NOMO-1 treated with DMSO at 0.1 percent for 48 hours (cell line): Measurements from ENCODE around the gene MAPKAPK3.

Experiments
- DNase-seq: peaks from one replicate; lab custom pipeline; 2025; ENCODE audit not compliant: unreplicated experiment; lab: John Stamatoyannopoulos, UW

MAPKAPK3 gene

DNA sequence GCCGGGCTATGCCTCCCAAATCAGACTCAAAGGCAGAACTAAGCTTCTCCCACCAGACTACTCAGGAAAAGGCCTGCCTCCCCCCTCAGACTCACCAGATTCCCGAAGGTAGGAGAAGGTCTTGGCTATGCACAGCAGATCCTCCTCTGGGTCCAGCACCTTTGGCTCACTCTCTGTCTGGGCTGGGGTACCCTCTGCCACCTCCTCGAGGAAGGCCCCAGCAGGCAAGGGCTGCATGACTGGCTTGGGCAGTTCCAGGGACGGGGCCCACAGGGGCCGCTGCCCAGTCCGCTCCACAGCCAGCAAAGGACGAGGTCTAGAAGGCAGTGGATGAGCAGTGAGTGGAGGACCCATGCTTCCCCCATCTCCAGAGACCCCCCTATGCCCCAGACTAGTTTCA lies 8.7 kb upstream of the MAPKAPK3 start:
- no peak for DNase-seq

DNA sequence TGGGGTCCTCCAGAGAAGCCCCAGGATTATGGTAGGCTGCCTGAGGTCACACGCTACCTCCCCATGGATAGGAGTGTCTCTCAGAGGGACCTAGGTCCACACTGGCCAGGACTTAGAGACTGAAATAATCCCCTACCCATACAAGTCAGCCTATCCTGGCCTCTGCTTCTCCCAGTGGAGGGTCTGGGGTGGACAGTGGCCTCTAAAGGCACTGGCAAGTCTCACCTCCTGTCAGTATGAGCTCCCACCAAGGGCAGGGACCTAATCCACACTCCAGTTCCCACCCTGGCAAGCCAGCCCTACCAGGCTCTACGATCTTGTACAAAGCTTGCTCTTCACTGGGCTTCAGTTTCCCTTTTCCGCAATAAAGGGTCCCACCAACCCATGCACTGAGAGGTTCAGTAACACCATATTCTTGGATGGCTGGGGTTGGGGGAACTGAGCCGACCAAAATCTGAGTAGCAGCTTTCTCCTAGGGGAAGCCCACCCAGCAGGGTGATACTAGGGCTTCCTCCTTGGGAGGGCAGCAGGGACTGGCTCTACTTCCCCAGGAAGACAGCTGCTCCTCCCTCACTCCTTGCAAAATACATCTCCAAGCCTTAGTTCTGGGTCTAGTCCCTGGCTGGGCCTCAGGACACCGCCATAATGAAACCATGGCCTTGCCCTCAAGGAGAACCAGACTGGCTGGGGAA lies 7.7 kb upstream of the MAPKAPK3 start:
- DNase-seq: no peak

DNA sequence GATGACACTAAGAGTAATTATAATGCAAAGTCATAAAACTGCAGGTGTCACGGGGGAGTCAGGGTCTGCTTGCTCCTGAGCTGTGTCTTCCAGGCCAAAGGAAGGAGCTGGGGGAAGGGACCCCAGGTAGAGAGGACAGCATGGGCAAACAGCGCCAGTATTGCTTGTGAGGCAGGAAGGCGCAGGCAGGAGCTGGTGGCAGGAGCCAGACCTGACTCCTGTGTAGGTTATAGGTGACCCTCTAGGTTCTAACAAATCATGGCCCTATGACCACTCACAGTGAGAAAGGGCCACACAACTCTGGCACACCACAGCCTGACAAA lies 7.2 kb upstream of the MAPKAPK3 start:
- DNase-seq: no peak

- DNase-seq: no peak
These were observed 6.6 kb upstream of the MAPKAPK3 start for GRCh38 chr3:50610181-50610971.

GRCh38 chr3:50610992-50611463 lies 5.9 kb upstream of the MAPKAPK3 start:
- no peak for DNase-seq

DNA sequence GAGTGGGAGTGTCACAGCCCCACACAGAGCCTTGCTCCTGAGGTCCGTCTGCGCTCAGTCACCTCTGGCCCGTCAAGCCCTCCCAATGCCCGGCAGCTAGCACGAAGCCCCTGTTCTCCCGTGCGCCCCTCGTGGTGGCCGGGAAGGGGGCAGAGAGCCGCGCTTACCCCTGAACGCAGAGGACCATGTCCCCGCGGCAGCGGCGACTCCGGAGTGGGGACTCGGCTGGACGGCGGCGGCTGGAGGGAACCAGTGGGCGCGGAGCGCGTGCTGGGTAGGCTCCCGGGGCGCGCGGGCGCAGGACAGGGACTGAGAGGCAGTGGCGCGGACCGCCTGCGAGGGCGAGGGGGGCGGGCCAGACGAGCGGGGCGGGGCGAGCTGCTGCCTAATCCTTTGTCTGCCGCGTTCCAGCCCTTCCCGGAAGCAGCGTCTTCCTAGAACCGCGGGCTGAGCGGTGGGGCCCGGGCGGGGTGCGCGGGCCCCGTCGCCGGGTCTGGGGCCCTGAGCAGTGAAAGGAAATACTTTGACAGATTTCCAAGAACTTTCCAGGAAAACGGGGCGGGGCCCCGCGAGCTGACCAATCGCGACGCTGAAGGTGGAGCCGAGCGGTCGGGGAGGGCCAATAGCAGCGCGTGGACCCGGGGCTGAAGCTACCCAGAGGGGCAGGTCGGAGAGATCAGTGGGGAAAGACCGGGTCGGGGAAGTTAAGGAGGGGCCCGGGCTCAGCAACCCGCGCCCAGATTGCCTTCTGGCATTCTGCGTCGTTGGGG lies 5.3 kb upstream of the MAPKAPK3 start, which contains the start of gene CISH:
Gene CISH (minus strand): TSS at position 311 of the 770 bp plus-strand sequence. CDS start 124 bp downstream, at position 187.
- peak; percentile 98 for DNase-seq

DNA sequence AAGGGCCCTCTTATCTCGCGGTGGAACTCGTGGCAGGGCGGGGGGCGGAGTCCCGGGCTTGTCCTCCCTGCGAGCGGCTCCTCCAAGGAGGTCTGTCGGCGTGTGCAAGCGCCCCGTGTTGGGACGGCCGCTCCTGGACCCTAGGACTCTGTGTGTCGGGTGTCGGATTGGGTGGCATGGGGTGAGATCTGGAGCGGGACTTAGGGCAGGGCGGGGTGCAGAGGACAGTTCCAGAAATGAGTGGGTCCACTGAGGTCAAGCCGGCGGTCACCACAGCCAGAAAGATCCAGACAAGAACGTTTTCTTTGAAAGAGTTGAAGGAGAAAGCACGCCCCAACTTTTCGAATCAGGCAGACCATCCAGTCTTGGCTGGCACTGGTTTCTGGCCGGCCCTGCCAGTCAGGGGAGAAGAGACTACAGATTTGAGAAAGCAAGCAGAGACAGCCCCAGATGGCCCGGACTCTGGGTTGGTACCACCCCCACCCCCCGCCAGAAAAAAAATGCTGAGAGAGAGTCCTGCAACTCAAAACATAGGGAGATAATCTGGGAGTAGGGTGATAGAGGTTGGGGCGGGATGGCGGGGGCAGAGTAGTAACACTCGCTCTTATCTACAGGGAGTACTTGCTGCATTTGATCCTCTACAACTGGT lies 4.6 kb upstream of the MAPKAPK3 start:
- DNase-seq: no peak

- no peak for DNase-seq
These were observed 3.7 kb upstream of the MAPKAPK3 start for GRCh38 chr3:50612970-50613846.

GRCh38 chr3:50615190-50615589 lies 1.8 kb upstream of the MAPKAPK3 start:
- no peak for DNase-seq

- peak; percentile 80 for DNase-seq
These were observed 765 bp upstream of the MAPKAPK3 start for GRCh38 chr3:50616003-50616769.

- DNase-seq: peak; percentile 88
These were observed 218 bp upstream of the MAPKAPK3 start for GRCh38 chr3:50616770-50617095.

DNA sequence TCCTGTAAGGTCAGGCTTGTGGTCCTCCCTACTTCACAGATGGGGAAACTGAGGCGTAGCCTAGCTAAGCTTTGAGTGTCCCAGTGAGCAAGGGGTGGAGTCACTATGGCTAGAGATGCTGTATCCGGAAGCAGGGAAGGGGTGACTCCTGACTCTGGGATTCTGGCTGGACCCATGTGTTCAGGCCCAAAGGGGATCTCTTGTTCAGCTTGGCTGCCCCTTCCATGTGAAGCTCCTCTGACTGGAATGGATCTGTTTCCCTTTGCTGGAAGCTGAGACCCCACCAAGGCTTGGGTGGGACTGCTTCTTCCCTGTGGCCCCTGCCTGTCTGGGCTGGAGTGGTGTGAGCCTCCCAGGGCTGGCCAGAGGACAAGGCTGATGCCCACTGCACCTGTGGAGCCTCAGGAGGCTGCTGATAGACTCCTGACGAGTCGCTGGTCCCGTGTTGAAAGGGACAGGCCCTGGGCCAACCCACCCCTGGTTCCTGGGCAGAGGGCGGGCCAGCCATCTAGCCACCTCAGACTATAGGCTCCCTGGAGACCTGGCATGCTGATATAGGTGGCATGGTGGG lies 1.0 kb downstream of the MAPKAPK3 start:
- DNase-seq: no peak

- peak; percentile 96 for DNase-seq
These were observed 3.5 kb downstream of the MAPKAPK3 start for GRCh38 chr3:50620420-50620819.

DNA sequence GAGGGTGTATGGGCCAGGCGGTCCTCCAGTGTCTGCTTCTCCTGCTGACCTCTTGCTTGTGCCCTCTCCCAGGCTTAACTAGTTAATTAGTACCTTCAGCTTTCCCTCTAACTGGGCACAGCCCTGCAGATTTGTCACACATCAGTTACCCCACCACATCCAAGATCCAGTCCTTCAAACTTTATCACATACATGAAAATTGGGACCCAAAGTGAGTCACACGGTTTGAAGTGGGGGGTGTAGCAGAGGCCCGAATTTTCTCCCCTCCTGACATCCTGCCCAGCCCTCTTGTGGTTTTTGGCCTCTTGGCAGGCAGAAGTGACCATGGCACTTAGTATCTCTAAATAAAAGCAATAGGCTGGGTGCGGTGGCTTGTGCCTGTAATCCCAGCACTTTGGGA lies 3.9 kb downstream of the MAPKAPK3 start:
- peak; percentile 28 for DNase-seq

- DNase-seq: no peak
These were observed 5.9 kb downstream of the MAPKAPK3 start for GRCh38 chr3:50622881-50623280.

DNA sequence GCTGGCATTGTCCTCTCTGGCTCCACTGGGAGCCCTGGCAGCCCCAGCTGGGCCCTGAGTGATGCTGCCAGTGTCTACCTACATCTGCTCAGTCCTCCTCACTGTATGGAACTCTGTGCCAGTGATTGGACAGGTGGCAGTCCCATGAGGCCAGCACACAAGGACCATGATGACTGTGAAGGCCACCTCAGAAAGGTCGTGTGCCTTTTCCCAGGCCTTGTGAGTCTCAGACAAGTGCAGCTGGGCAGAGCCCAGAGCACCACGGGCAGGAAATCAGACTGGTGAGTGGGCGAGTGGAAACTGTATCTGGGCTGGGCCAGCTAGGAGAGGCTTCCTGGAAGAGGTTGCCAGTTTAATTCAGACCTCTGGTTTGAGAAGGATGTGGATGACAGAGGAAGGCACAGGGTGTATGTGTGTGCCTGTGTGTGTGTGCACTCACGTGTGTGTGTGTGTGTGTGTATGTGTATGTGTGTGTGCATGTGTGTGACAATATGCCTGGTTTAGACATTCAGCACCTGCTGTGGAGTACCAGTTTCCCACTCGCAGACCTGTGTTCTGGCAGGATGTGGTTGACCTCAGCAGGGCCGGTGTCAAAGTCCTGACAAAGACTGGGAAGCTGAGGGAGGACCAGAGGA lies 7.0 kb downstream of the MAPKAPK3 start:
- no peak for DNase-seq

- no peak for DNase-seq
These were observed 7.7 kb downstream of the MAPKAPK3 start for GRCh38 chr3:50624634-50625033.

DNA sequence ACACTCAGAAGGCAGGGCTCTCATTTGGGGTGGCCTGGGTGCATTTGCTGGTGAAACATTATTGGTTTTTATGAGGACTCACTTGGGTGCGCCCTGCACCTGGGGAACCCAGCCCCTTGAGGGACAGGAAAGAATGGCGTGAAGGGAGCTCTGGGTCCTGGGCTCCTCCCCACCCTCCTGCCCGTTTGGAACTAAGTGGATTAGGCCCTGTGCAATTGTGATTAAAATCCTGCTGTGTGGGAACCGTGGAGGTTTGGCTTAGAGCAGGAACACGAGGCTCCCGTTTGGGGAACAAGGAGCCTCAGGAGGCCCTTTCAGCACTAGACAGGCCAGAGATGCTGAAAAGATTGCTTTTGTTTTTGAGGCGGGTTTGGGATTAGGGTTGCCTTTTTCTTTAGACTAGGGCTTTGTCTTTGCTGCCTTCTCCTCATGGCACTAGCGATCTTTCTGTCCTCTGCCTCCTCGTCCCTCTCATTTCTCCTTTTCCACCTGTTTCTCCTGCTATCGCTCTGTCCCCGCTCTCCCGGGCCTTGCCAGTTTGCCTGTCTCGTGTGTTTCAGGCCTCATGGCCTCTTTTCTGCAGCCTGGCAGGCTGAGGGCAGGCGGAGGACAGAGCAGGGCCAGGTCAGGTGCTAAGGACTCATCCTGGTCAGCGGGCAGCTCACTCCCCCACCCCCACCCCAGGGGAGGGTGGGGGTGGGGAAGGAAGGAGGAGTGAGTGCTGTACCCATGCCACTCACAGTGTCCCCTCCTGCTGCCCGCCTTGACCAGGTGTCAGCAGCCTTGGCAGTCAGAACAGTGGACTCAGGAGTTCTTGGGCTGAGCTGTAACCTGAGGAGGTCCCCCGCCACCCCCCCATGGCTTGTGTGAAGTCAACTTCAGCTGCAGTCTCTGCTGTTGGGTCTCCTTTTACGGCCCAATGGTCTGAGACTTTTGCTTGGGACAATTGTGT lies 8.6 kb downstream of the MAPKAPK3 start:
- DNase-seq: no peak
